ENCODE data around the gene BRD8. TPM values are rescaled to one million over a fixed set of nuclear protein-coding genes. Genes with fewer than 3 reads are reported as not detected.
"Not testable (repeated sequence)": the region's sequence is repeated elsewhere in the genome, so short reads cannot be mapped to it uniquely, and the experiment has no call there.

Gene BRD8
- total RNA-seq, 1 donor from 2014 or later: 12.1 TPM

DNA sequence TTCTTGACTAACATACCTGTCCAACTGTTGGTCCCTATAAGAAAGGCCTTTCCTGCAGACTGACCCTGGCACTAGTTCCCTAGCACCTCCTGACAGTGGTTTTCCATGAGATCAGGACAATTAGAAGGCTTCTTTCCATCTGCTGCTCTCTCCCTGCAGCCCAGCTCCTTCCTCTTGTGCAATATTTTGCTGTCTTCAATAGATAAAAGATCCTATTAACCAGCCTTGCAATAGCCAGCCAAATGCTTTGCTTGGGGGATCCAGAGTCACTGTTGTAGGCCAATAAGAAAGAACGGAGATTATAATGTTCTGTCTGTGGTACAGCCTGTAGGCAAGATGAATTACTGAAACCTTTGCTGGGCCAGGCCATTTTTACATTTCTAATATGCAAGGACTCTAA, 20.8 kb downstream of the BRD8 start:
- no peak for DNase-seq (ENCODE audit: low read depth)
- FAIRE-seq: no peak

GRCh38 chr5:138155977-138156376, 22.5 kb downstream of the BRD8 start:
- not testable (repeated sequence) for H3K36me3 ChIP-seq (ENCODE audit: control insufficient read depth, insufficient read depth, low read length); H3K27me3 ChIP-seq (ENCODE audit: control insufficient read depth, insufficient read depth, low read length); FAIRE-seq

More for the DNA sequence above, 20.8 kb downstream of the BRD8 start:
- TF ChIP-seq CTCF (IDR thresholded peaks at IDR 0.05; ENCODE audit: insufficient read depth, low read length, severe bottlenecking): no peak
- Histone ChIP-seq H3K27me3 (ENCODE audit: control insufficient read depth, insufficient read depth, low read length) (no peaks in the 10 kb centered on the region), H3K4me3 (ENCODE audit: low read depth, low read length) (no peak overlapping the region), H3K36me3 (ENCODE audit: control insufficient read depth, insufficient read depth, low read length) (peaks cover 11% of the 10 kb centered on the region)

GRCh38 chr5:138149530-138149929, 28.9 kb downstream of the BRD8 start:
- no peak for FAIRE-seq

More at GRCh38 chr5:138155977-138156376, 22.5 kb downstream of the BRD8 start:
- not testable (repeated sequence) for DNase-seq (ENCODE audit: low read depth); H3K4me3 ChIP-seq (ENCODE audit: low read depth, low read length)

GRCh38 chr5:138148811-138149210, 29.6 kb downstream of the BRD8 start:
- Histone ChIP-seq H3K4me3 (ENCODE audit: low read depth, low read length) (no peak overlapping the region), H3K36me3 (ENCODE audit: control insufficient read depth, insufficient read depth, low read length) (no peaks in the 10 kb centered on the region), H3K27me3 (ENCODE audit: control insufficient read depth, insufficient read depth, low read length) (no peaks in the 10 kb centered on the region)
- no peak for TF ChIP-seq CTCF (IDR thresholded peaks at IDR 0.05; ENCODE audit: insufficient read depth, low read length, severe bottlenecking)
- FAIRE-seq (no peak), DNase-seq (ENCODE audit: low read depth) (peak; percentile 92)

More at GRCh38 chr5:138149530-138149929, 28.9 kb downstream of the BRD8 start:
- H3K27me3 ChIP-seq (ENCODE audit: control insufficient read depth, insufficient read depth, low read length): no peaks in the 10 kb centered on the region
- DNase-seq (ENCODE audit: low read depth): peak; percentile 30
- no peak for TF ChIP-seq CTCF (IDR thresholded peaks at IDR 0.05; ENCODE audit: insufficient read depth, low read length, severe bottlenecking)
- no peaks in the 10 kb centered on the region for H3K36me3 ChIP-seq (ENCODE audit: control insufficient read depth, insufficient read depth, low read length)
- H3K4me3 ChIP-seq (ENCODE audit: low read depth, low read length): no peak overlapping the region

GRCh38 chr5:138143578-138143977, 34.9 kb downstream of the BRD8 start:
- not testable (repeated sequence) for FAIRE-seq; H3K36me3 ChIP-seq (ENCODE audit: control insufficient read depth, insufficient read depth, low read length); DNase-seq (ENCODE audit: low read depth); H3K4me3 ChIP-seq (ENCODE audit: low read depth, low read length); H3K27me3 ChIP-seq (ENCODE audit: control insufficient read depth, insufficient read depth, low read length)

GRCh38 chr5:138141734-138142133, 36.7 kb downstream of the BRD8 start:
- no peak for TF ChIP-seq CTCF (IDR thresholded peaks at IDR 0.05; ENCODE audit: insufficient read depth, low read length, severe bottlenecking)
- FAIRE-seq (no peak), DNase-seq (ENCODE audit: low read depth) (peak; percentile 47)
- Histone ChIP-seq H3K27me3 (ENCODE audit: control insufficient read depth, insufficient read depth, low read length) (no peaks in the 10 kb centered on the region), H3K36me3 (ENCODE audit: control insufficient read depth, insufficient read depth, low read length) (no peaks in the 10 kb centered on the region), H3K4me3 (ENCODE audit: low read depth, low read length) (no peak overlapping the region)

- Histone ChIP-seq H3K27me3 (ENCODE audit: control insufficient read depth, insufficient read depth, low read length) (no peaks in the 10 kb centered on the region), H3K4me3 (ENCODE audit: low read depth, low read length) (no peak overlapping the region), H3K36me3 (ENCODE audit: control insufficient read depth, insufficient read depth, low read length) (no peaks in the 10 kb centered on the region)
- TF ChIP-seq CTCF (IDR thresholded peaks at IDR 0.05; ENCODE audit: insufficient read depth, low read length, severe bottlenecking): no peak
- FAIRE-seq (no peak), DNase-seq (ENCODE audit: low read depth) (no peak)
These were observed 38.2 kb downstream of the BRD8 start for GRCh38 chr5:138140268-138140667.

Data from bronchial epithelial cell (primary cell).